Measurements from ENCODE around the gene PRUNE2.

Gene PRUNE2

DNA sequence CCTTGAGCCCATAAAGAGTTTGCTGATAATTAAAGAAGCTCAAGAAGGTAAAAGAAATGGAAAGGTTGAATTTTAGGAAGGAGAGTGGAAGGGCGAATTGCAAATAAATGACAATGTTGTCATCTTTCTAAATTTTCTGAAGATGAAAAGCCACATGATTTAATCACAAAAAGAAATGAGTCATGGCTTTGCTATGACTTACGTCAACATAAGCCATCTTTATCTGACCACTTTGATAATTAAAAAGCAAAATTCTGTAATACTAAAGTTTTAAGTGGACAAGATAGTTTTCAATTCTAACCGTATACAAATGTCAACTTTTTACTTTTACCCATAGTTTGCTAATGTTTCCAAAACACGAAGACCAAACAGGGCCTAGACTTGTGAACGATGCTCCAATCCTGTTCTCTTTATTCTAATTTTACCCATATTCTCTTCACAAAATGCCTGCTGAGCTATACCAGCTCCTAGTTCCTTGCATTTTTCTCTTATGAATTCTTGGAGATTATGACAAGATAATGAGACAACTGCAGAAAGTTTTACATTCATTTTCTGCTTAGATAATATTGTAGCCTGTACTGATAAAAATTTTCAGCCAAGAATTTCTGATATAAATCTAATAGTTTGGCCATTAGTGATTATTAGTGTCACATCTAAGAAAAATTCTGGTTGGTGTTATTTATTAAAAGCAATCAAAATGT is 21.8 kb upstream of the PRUNE2 start:
- TF ChIP-seq, protein P1, sequence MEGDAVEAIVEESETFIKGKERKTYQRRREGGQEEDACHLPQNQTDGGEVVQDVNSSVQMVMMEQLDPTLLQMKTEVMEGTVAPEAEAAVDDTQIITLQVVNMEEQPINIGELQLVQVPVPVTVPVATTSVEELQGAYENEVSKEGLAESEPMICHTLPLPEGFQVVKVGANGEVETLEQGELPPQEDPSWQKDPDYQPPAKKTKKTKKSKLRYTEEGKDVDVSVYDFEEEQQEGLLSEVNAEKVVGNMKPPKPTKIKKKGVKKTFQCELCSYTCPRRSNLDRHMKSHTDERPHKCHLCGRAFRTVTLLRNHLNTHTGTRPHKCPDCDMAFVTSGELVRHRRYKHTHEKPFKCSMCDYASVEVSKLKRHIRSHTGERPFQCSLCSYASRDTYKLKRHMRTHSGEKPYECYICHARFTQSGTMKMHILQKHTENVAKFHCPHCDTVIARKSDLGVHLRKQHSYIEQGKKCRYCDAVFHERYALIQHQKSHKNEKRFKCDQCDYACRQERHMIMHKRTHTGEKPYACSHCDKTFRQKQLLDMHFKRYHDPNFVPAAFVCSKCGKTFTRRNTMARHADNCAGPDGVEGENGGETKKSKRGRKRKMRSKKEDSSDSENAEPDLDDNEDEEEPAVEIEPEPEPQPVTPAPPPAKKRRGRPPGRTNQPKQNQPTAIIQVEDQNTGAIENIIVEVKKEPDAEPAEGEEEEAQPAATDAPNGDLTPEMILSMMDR (IDR thresholded peaks at IDR 0.05; ENCODE audit: low read depth, low read length), result no peak
- in situ Hi-C loops (cut with HindIII; ENCODE audit: low sequenced_read_pairs), result no loop called here
- H3K4me3 ChIP-seq (ENCODE audit: low read depth, low read length), result no peak overlapping the region
- DNase-seq (ENCODE audit: low read depth, low spot score), result peak; percentile 22

DNA sequence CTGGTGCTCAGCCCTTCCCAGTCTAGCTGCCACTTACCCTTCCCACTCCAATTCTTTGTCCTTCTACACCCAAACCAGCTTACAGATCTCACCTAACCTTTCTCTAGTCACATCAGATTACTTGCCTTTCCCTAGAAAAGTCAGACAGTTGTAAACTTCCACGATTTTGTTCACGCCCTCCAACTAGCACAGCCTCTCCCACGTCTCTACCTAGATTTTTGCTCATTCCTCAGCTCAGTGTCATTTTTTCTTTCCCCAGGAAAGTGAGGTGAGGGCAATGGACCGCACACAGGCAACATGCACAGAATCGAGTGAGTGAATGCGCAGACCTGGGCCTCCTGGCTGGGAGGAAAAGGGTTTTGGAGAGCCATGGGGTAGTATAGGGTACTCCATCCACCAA is 20.9 kb upstream of the PRUNE2 start:
- in situ Hi-C loops (cut with HindIII; ENCODE audit: low sequenced_read_pairs), result no loop called here
- DNase-seq (ENCODE audit: low read depth, low spot score), result no peak
- no peak overlapping the region for H3K4me3 ChIP-seq (ENCODE audit: low read depth, low read length)
- TF ChIP-seq, protein P1 (IDR thresholded peaks at IDR 0.05; ENCODE audit: low read depth, low read length), result no peak

DNA sequence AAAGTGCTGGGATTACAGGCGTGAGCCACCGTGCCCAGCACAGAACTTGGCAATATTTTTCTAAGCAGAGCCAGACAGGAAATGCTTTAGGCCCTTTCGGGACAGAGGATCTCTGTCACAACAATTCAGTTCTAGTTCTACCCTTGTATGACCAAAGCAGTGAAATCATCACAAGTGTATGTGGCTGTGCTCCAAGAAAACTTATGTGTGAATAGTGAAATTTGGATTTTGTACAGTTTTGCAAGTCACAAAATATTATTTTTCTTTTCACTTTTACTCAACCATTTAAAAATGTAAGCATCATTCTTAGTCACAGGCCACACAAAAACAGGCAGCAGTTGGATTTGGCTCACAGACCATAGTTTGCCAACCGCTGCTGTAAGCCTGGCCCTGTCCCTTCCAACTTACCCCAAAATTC is 20.4 kb upstream of the PRUNE2 start:
- peak; percentile 83 for DNase-seq (ENCODE audit: low read depth, low spot score)

DNA sequence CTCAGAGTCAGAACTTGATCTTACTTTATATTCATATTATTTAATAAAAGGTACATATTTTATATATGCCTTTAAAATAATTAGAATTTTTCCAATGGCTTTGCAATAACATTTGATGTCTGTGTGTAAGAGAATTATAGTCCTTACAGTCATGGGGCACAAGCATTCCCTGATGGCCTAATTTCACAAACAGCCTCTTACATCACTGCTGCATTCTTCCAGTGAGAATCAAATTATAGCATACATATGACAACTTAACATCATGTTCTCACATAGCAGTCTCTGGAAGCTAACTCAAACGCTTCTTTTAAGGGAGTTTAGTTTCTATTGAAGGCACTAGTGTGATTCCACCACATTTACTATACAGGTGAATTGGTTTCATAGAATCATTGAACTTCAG is 15.3 kb upstream of the PRUNE2 start:
- in situ Hi-C loops (cut with HindIII; ENCODE audit: low sequenced_read_pairs), result no loop called here
- no peak for DNase-seq (ENCODE audit: low read depth, low spot score)
- H3K4me3 ChIP-seq (ENCODE audit: low read depth, low read length), result no peak overlapping the region
- TF ChIP-seq, protein P1 (IDR thresholded peaks at IDR 0.05; ENCODE audit: low read depth, low read length), result no peak

More for the DNA sequence above, 20.4 kb upstream of the PRUNE2 start:
- TF ChIP-seq, protein P1 (IDR thresholded peaks at IDR 0.05; ENCODE audit: low read depth, low read length), result no peak
- in situ Hi-C loops (cut with HindIII; ENCODE audit: low sequenced_read_pairs), result no loop called here
- H3K4me3 ChIP-seq (ENCODE audit: low read depth, low read length), result no peak overlapping the region

DNA sequence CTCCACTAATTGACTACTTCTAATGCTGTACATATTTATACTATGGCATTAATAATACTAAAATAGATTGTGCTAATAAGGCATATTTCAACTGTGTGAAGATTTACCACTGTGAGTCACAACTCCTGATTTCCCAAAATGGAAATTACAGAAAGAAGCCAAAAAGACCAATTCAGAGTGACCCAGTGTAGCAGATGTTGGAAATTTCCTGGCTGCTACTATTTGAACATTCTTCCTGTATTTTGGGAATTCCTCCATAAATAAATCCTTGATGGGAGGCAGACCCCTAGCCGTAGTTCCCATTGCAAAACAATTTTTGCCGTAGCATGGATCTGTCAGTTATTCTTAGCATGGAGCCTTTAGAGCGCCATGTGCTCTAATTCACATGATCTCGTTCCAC is 11.4 kb upstream of the PRUNE2 start:
- no peak for DNase-seq (ENCODE audit: low read depth, low spot score)
- no peak overlapping the region for H3K4me3 ChIP-seq (ENCODE audit: low read depth, low read length)
- TF ChIP-seq, protein P1 (IDR thresholded peaks at IDR 0.05; ENCODE audit: low read depth, low read length), result no peak
- in situ Hi-C loops (cut with HindIII; ENCODE audit: low sequenced_read_pairs), result no loop called here

DNA sequence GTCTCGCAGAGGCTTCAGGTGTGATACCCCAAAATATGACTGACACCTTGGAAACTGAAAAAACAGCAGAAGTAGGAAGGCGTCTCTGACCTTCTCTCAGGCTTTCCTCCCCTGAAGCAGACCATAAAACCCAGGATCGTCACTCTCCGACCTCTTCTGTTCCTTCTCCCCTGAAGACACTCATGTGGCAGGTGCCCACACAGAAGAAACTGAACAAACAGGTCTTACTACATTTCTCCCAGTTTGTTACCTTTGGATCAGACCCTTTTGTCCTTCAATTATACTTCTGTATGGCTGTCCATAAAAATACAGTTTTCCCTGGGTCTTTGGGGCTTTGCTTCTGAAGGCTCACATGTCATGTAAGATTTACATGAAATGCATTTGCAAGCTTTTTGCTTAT is 10.3 kb upstream of the PRUNE2 start:
- in situ Hi-C loops (cut with HindIII; ENCODE audit: low sequenced_read_pairs), result no loop called here

More for the DNA sequence above, 10.3 kb upstream of the PRUNE2 start:
- TF ChIP-seq, protein P1 (IDR thresholded peaks at IDR 0.05; ENCODE audit: low read depth, low read length), result no peak
- DNase-seq (ENCODE audit: low read depth, low spot score), result no peak
- H3K4me3 ChIP-seq (ENCODE audit: low read depth, low read length), result no peak overlapping the region
